Panc1 (cell line): Measurements from ENCODE around the gene SLC46A2.

ENCODE experiments used
- REST ChIP-seq, 2 experiments: IDR thresholded peaks; 2 replicates each; pipeline ENCODE4 v1.6.1; 2011 to 2012; ENCODE audit warnings: low read depth in 2 of 2, control low read depth in 1 of 2, low read length in 1 of 2, mild to moderate bottlenecking in 1 of 2, moderate library complexity in 1 of 2; ENCODE audit not compliant: insufficient read depth in 1 of 2
- TCF7L2 ChIP-seq: IDR thresholded peaks from 2 replicates; pipeline ENCODE4 v1.6.1; 2011; ENCODE audit warnings: mild to moderate bottlenecking, low read depth, low read length, inconsistent platforms
- TF ChIP-seq, protein P1 (sequence below): fragments of 450-650 bp; IDR thresholded peaks from 2 replicates; pipeline ENCODE4 v1.5.1; 2017; ENCODE audit warnings: mild to moderate bottlenecking

DNA sequence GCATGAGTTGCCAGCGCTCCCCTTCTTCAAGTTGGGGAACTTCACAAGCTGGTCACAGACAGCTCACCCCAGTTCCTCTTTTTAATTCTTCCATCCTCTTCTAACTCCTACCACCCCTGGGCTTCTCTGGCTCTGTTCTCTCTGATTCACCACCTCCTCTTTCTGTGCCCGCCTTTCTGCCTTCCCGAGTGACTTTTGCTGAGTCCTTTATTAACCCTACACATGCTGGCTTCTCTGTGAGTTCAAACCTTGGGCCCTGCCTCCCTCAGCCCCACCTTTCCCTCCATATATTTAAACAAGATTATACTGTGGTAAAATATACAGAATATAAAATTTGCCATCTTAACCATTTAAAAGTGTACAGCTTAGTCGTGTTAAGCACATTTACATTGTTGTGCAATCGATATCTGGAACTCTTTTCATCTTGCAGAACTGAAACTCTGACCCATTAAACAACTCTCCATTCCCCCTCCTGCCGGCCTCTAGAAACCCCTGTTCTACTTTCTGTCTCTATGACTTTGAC, 32.0 kb downstream of the SLC46A2 start:
- TF ChIP-seq, protein P1, sequence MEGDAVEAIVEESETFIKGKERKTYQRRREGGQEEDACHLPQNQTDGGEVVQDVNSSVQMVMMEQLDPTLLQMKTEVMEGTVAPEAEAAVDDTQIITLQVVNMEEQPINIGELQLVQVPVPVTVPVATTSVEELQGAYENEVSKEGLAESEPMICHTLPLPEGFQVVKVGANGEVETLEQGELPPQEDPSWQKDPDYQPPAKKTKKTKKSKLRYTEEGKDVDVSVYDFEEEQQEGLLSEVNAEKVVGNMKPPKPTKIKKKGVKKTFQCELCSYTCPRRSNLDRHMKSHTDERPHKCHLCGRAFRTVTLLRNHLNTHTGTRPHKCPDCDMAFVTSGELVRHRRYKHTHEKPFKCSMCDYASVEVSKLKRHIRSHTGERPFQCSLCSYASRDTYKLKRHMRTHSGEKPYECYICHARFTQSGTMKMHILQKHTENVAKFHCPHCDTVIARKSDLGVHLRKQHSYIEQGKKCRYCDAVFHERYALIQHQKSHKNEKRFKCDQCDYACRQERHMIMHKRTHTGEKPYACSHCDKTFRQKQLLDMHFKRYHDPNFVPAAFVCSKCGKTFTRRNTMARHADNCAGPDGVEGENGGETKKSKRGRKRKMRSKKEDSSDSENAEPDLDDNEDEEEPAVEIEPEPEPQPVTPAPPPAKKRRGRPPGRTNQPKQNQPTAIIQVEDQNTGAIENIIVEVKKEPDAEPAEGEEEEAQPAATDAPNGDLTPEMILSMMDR, result no peak
- no peak for TF ChIP-seq REST (IDR thresholded peaks at IDR 0.05; ENCODE audit: insufficient read depth in 1 of 2, low read depth in 2 of 2, low read length in 1 of 2)
- TF ChIP-seq TCF7L2, result no peak
